HS-5 (cell line): ENCODE results near the gene CLEC16A.

Experiments
- DNase-seq: peaks from one replicate; pipeline ENCODE4 v3.0.0-alpha.2; 2012; ENCODE audit warnings: low read depth

CLEC16A gene

GRCh38 chr16:11017499-11017898 is 73.1 kb downstream of the CLEC16A start:
- DNase-seq: no peak

DNA sequence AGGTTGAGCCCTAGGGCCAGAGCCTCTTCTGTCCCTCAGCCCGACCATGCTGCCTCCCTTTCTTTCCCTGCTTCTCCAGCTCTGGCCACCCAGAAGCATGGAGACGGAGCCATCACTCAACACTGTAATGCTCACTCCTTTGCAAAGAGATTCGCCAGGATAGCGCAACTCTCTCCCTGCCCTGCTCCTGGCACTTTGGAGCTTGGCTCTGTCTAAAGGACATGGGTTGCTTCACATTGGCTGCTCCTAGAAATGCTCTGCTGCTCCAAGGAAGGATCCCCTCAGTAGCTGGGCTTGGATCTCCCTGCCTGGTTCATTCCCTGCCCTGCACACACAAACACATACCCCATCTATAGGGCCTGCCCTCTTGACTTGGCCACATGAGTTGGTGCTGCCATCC is 76.0 kb downstream of the CLEC16A start:
- no peak for DNase-seq

DNA sequence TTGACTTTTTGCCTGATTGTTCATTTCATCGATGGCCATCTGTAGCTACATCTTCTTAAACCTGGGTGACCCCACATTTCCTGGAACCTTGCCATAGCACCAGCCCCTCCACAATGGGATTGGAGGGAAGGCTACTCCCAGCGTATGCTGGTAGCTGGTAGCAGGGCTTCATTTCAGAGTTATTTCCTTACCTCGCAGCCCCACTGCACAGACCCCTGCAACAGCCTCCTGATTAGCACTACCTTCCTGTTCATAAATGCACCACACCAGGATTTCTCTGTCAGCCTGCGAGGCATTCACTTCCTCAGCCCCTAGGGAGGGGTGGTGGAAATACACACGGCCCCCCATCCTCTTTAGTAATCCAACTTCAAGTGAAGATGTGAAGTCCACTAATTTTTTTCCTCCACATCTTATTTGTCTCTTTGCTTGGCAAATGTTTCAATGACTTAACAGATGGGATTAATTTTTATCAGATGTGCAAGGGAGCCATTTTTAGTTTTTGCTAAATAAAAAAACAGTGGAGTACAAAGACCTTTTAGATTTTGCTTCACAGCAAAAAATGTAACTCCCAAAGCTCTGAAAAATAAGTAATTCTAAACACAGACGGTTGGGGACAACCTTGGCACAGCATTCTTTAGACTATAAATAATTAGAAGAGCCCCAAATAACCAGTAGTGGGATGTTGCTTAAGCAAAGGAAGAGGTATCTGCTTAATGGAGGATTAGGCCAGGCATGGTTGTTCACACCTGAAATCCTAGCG is 76.6 kb downstream of the CLEC16A start:
- no peak for DNase-seq

DNA sequence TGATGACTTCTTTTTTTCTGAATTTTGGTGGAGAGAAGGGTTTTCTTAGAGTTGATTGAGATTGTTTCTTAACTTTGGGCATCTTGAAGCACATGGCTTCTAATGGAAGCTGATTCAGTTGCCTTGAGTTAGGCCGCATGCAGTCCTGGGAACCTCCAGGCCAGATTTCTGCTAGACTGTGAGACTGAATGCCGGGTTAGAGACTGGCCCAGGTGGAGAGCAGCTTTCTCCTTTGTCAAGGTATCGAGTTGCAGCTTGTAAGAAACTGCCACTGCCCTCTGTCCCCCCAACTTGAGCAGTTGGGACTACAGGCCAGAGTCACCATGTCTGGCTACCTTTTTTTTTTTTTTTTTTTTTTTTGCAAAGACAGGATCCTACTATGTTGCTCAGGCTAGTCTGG is 77.6 kb downstream of the CLEC16A start:
- DNase-seq: no peak

DNA sequence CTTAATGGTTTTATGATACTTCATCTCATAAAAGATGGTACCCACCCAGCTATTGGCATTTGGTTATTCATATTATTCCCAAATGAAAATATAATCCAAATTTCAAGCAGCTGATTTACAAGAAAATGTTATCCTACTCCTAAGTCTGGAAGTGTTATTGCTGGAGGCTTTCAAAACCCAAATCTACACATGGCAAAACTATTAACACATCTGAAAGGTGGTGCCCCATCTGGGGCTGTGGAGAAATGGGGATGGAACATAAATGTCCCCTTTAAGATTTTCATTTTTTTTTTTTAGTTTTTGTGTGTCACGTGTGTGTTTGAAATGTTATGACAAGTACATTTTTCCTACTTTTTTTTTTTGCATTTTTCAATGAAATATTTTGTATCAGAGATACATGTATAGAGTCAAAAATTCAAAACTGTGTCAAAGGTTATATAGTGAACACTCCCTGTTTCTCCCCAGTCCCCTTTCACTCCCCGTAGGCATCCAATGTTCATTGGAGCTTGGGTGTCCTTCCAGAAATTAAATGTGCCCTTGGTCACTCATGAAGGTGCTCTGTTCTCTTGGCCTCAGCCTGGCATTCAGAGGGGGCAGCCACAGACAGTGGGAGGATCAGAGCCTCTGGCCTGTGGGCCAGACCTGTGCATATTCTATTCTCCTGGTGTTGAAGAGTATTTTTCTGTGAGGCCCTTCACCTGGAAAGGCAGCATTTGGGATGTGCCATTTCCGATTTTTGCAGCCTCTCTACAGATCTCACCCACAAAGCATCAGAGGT is 79.1 kb downstream of the CLEC16A start:
- DNase-seq: no peak

DNA sequence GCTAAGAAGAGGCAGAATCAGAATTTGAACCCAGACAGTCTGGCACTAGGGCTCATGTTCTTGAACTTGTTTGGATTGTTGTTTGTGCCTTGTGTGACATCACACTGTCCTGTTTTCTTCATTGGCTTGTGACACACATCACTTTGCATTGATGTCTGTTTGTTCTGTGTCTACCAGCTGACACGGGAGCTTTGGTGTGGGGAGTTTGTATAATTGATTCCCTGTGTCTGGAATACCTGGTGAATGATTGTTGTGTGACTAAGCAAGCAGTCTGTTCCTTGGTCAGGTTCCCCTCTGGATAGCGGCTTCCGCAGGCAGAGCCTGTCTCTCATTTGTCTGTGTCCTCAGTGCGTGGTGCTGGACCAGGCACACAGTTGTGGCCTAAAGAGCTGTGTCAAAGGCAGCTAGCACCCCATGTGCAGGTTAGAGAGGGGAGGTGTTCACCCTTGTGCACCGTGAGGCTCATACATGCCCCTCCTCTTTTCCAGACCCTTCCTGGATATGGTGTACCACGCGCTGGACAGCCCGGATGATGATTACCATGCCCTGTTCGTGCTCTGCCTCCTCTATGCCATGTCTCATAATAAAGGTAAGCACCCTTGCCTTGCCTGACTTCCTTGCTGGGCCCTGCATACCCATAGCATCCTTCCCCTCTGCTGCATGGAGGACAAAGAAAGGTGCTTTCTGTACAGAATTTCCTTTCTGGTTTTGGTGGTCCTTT is 80.1 kb downstream of the CLEC16A start:
- DNase-seq: peak; percentile 29

GRCh38 chr16:11025120-11025531 is 80.8 kb downstream of the CLEC16A start:
- DNase-seq: no peak

DNA sequence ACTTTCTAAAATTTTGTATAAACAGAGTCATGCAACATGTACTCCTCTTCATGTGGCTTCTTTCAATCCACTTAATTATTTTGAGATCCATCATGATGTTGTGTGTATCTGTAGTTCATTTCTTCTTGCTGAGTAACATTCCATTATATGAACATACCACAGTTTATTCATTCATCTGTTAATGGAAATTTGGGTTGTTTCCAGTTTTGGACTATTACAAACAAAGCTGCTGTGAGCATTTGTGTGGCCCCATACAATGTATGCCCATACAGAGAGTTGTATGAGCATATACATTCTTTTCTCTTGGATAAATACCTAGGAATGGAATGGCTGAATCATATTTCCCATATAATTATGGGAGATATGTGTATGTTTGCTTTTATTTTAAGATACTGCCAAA is 85.6 kb downstream of the CLEC16A start:
- peak; percentile 73 for DNase-seq

GRCh38 chr16:11030990-11031510 is 86.7 kb downstream of the CLEC16A start:
- no peak for DNase-seq

- no peak for DNase-seq
Observed at GRCh38 chr16:11032000-11032921, 87.9 kb downstream of the CLEC16A start.

- DNase-seq: no peak
Observed at GRCh38 chr16:11032922-11033291, 88.5 kb downstream of the CLEC16A start.

DNA sequence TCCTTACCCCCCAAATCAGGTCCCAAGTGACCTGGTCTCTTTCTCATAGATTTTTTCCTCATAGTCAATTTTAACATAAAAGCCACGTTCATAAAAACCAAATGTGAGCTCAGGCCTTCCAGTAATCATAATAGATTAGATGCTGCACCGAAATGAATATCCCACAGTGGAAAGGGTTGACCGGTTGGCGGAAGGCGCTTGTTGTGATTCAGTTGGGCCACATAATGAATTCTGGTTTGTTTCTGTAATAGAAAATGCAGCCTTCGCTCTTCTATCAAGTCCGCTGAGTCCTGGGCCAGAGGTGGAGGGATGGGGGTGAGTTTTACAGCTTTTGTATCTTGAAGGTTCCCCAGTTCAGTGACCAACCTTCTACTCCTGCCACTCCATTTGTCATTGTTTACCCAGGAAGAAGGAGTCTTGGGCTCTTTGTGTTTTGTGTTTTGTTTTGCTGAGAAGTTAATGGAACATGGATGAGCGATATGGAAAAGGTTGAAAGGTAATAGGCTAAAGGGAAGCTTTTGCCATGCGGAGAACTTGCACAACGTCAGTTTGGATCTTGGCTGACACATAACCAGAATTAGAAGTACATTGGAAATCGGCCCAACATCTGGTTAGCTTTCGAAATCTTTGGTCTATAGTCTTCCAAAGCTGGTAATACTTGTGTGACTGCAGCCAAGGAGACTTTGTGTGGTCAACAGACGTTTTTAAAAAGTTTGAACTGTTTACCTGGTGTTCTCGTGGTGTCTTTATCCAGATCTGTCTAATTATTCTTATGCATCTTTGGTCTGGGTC is 89.5 kb downstream of the CLEC16A start:
- peak; percentile 87 for DNase-seq

- DNase-seq: no peak
Observed at GRCh38 chr16:11034481-11034931, 90.1 kb downstream of the CLEC16A start.

- DNase-seq: no peak
Observed at GRCh38 chr16:11035096-11035495, 90.7 kb downstream of the CLEC16A start.

DNA sequence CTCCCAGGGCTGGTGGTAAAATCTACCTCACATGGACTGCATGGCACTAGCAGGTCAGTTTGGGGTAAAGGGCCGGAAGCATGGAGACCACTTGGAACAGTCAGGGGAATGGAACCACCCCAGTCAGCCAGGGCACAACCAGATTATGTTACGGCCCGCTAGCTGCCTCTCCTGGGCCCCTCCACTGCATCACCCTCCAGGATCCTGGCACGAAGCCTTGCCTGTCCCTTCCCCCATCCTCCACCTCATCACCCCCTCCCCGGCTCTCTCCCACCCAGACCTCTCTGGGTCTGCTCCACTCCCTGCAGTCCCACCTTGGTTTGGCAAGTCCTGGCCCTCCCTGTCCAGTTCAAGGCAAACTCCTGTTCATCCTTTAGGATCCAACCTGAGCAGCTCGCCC is 91.7 kb downstream of the CLEC16A start:
- DNase-seq: no peak

DNA sequence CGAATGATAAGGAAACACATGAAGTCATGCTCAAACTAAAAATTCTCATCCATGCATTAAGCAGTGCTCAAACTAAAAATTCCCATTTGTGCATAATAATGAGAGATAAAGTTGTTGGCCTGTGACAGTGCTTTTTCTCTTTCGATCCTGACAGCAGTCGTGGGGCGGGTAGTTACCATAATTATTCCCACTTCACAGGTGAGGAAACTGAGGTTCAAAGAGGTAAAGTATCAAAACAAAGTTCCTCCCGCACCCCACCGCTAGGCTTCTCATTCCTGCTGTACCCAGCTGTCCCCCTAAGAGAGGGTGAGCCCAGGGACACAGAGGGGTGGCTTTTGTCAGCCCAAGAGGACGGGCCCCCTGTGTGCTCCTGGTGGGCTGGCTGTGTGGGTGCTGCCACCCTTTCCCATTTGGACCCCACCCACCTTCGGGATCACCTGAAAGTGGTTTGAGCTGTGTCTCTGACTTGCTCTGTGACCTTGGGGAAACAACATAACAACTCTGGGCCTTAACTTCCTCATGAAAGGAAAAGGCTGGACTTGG is 92.6 kb downstream of the CLEC16A start:
- DNase-seq: no peak

DNA sequence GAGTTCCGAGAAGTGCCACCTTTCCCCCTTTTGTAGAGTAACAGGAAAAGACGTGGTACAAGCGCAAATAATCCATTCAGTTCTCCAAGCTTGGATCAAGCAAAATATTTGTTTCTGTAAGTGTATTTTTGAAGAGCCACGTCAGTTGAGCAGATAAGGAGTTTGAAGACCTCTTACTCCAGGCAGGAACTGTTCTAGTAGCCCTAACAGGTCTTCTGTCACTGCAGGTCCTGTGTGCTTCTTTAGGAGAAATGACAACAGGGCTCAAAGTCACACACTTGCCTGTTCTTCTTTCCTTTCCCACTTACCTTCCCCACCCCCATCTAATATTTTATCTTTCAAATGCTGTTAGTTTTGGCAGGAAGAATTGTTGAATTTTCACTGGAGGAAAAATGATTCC is 93.9 kb downstream of the CLEC16A start:
- no peak for DNase-seq

- no peak for DNase-seq
Observed at GRCh38 chr16:11038777-11039176, 94.4 kb downstream of the CLEC16A start.

GRCh38 chr16:11039726-11040125 is 95.4 kb downstream of the CLEC16A start:
- no peak for DNase-seq

DNA sequence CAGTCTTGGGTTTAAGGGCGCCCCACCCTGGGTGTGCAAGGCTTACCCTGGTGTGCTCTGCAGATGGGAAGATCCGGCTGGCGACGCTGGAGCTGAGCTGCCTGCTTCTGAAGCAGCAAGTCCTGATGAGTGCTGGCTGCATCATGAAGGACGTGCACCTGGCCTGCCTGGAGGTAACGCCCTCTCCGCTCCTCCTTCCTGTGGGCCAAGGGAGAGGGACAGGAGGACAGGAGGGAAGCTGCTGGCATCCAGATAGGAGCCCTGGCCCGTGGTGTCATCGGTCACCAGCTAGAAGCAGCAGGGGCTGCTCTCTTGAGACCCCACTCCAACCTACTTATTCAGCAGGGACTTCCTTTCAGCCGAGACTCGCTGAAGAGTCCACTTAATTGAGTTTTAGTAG is 97.8 kb downstream of the CLEC16A start:
- DNase-seq: no peak
